AG04450 (cell line): ENCODE measurements around the gene MMP2. TPM values are rescaled to one million over a fixed set of nuclear protein-coding genes. Genes with fewer than 3 reads are reported as not detected.

Experiments
- CTCF ChIA-PET: fragments of 300-600, 350-600 bp; formaldehyde crosslinking; extraction: SDS; loops from one replicate; lab custom pipeline; 2022; ENCODE audit warnings: antibody characterized with exemption, inconsistent platforms; lab: Charles Lee
- POLR2A ChIA-PET: fragments of 350-600 bp; formaldehyde crosslinking; extraction: SDS; loops from one replicate; lab custom pipeline; 2021; ENCODE audit warnings: antibody characterized with exemption, inconsistent platforms; lab: Yijun Ruan, JAX
- DNase-seq: peaks from one replicate; pipeline ENCODE4 v3.0.0-alpha.2; 2011; ENCODE audit warnings: low read depth, low spot score
- H3K27ac ChIP-seq: one replicate; pipeline ENCODE4 v1.5.1; 2012; ENCODE audit warnings: low read depth, low read length, control low read depth
- H3K27me3 ChIP-seq: one replicate; pipeline ENCODE4 v1.6.0; 2012; ENCODE audit warnings: low read length; ENCODE audit not compliant: control insufficient read depth, insufficient read depth
- H3K4me3 ChIP-seq: 2 replicates; pipeline ENCODE4 v1.5.1; 2011; ENCODE audit warnings: mild to moderate bottlenecking, low read depth, low read length, control low read depth
- H3K9me3 ChIP-seq: 2 replicates; pipeline ENCODE4 v1.5.1; 2012; ENCODE audit warnings: low read length; ENCODE audit not compliant: control insufficient read depth, insufficient read depth
- polyA plus RNA-seq: library from polyadenylated mRNA; depleted of rRNA; stranded (reverse); fragments of >200 nt; gene quantifications from 2 replicates; pipeline ENCODE4 v1.2.3, GENCODE V29; 2011
- TF ChIP-seq, protein P1 (sequence below): IDR thresholded peaks from 2 replicates; pipeline ENCODE4 v1.5.1; 2011; ENCODE audit warnings: low read depth, low read length, control low read depth, inconsistent platforms

MMP2 gene
- polyA plus RNA-seq, 1 experiment, result 1,281 TPM

DNA sequence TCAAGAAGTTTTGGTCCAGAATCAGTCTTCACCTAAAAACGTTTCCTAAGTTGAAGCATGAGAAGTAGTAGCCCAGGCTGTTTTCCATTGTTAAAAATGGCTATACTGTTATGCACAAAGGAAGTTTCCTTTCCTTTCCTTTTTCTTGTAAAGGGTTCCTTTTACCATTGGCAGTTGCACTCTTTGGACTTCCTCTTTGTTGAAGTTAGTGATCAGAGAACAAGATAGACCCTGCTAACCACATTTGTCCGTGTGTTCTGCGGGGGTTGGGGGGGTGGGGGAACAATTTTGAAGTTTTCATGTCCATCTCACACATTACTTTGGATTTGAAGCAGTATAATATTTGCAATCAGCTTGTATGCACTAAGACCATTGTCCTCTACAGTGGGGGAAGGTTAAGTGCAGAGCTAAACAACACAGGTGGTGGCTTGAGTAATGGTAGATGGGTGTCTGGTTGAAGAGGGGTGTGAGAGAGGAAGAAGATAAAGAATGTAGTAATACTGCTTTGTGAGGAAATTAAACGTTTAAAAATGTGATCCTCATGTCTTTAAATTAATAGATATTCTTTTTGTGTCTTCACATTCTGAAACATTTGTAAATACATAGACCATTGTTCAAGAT is 31.3 kb downstream of the MMP2 start:
- H3K27me3 ChIP-seq, result no peaks in the 10 kb centered on the region
- no peak for DNase-seq
- H3K27ac ChIP-seq, result no peak overlapping the region
- TF ChIP-seq, protein P1, sequence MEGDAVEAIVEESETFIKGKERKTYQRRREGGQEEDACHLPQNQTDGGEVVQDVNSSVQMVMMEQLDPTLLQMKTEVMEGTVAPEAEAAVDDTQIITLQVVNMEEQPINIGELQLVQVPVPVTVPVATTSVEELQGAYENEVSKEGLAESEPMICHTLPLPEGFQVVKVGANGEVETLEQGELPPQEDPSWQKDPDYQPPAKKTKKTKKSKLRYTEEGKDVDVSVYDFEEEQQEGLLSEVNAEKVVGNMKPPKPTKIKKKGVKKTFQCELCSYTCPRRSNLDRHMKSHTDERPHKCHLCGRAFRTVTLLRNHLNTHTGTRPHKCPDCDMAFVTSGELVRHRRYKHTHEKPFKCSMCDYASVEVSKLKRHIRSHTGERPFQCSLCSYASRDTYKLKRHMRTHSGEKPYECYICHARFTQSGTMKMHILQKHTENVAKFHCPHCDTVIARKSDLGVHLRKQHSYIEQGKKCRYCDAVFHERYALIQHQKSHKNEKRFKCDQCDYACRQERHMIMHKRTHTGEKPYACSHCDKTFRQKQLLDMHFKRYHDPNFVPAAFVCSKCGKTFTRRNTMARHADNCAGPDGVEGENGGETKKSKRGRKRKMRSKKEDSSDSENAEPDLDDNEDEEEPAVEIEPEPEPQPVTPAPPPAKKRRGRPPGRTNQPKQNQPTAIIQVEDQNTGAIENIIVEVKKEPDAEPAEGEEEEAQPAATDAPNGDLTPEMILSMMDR, result no peak
- ChIA-PET CTCF (interaction anchor here (0.6 to 2.2 kb wide), 6 partner anchors 8 to 191 kb away, joined by 3 to 19 read pairs (median 4); no protein-coding TSS in a partner anchor), POLR2A (interaction anchor here (0.7 to 1.0 kb wide), 3 partner anchors 22 to 82 kb away, joined by 3 to 5 read pairs (median 3); no protein-coding TSS in a partner anchor)
- peak overlapping the region; percentile 70 for H3K4me3 ChIP-seq
- H3K9me3 ChIP-seq, result no peaks in the 10 kb centered on the region; the same call in 1 of the 2 replicates

DNA sequence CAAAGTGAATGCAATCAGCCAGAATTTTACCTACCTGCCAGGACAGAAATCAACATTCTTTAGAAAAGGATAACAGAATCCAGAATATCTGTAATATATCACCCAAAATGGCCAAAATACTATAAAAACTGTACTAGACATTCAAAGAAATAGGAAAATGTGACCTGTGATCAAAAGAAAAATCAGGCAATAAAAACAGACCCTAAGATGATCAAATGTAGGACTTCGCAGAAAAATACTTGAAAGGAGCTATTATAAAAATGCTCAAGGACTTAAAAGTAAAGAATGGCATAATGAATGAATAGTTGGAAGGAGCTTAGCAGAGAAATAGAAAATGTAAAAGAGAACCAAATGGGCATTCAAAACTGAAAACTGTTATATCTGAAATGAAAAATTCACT is 33.9 kb downstream of the MMP2 start:
- Histone ChIP-seq H3K27me3 (no peaks in the 10 kb centered on the region), H3K9me3 (no peaks in the 10 kb centered on the region; the same call in none of the 2 replicates), H3K4me3 (no peak overlapping the region), H3K27ac (no peak overlapping the region)
- ChIA-PET POLR2A (interaction anchor here (0.8 kb wide), 1 partner anchor 10 kb away, joined by 3 read pairs; no protein-coding TSS in a partner anchor), CTCF (interaction anchor here (0.6 to 4.3 kb wide), 6 partner anchors 11 to 1703 kb away, joined by 3 to 37 read pairs (median 3); no protein-coding TSS in a partner anchor)
- DNase-seq, result no peak
- TF ChIP-seq, protein P1, result no peak

DNA sequence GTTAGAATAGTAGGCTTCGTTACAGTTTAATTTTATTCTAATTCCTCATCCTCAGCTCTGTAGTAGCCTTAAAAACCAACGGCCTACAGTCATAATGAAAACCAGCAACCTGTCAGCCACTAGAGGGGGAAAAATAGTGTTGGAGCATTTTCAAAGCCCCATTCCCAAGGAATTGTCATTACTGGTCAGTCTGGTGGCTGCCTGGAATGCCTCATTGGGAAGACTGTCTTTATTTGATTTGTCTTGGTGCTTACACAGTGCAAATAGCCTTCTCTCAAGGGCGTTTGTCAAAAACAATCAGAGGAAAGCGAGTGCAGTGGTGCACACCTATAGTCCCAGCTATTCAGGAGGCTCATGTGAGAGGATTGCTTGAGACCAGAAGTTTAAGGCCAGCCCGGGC is 34.6 kb downstream of the MMP2 start:
- ChIA-PET POLR2A (interaction anchor here (1.5 kb wide), 1 partner anchor 11 kb away, joined by 5 read pairs; no protein-coding TSS in a partner anchor), CTCF (interaction anchor here (0.6 to 4.3 kb wide), 5 partner anchors 12 to 48 kb away, joined by 3 to 37 read pairs (median 3); no protein-coding TSS in a partner anchor)
- Histone ChIP-seq H3K4me3 (no peak overlapping the region), H3K27ac (no peak overlapping the region), H3K27me3 (no peaks in the 10 kb centered on the region), H3K9me3 (no peaks in the 10 kb centered on the region; the same call in none of the 2 replicates)
- TF ChIP-seq, protein P1, result peak; percentile 11; the same call in 1 of the 2 replicates
- no peak for DNase-seq

DNA sequence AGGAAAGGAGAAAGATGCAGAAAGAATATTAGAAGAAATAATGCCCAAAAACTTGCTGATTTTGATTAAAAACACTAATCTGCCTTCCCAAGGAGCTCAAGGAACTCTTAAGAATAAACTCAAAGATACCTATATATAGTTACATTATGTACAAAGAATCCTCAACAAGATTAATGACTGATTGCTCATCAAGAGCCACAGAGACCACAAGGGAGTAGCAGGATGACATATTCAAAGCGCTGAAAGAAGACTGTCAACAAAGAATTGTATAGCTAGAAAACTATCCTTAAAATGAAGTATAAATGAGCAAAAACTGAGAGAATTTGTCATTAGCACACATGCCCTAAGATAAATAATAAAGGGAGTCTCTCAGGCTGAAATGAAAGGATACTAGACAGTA is 36.1 kb downstream of the MMP2 start:
- Histone ChIP-seq H3K27ac (no peak overlapping the region), H3K9me3 (no peaks in the 10 kb centered on the region; the same call in 1 of the 2 replicates), H3K27me3 (no peaks in the 10 kb centered on the region), H3K4me3 (no peak overlapping the region)
- no peak for DNase-seq
- TF ChIP-seq, protein P1, result no peak
- CTCF ChIA-PET, result interaction anchor here (0.9 to 4.3 kb wide), 3 partner anchors 12 to 50 kb away, joined by 3 to 37 read pairs (median 3); no protein-coding TSS in a partner anchor
- POLR2A ChIA-PET, result interaction anchor here (0.6 to 1.5 kb wide), 3 partner anchors 13 to 43 kb away, joined by 3 to 7 read pairs (median 5); no protein-coding TSS in a partner anchor

DNA sequence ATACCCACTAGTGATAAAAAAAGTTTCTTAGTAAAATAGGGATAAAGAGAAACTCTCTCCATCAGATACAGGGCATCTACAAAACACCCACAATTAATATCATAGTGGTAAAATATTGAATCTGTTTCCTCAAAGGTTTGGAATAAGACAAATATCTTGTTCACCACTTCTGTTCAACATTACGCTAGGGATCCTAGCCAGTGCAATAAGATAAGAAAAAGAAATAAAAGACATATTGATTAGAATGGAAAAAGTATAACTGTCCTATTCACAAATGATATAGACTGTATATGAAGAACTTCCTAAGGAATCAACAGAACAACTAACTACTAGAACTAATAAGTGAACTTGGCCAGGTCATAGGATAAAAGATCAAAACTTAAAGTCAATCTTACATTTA is 42.8 kb downstream of the MMP2 start:
- TF ChIP-seq, protein P1, result no peak
- Histone ChIP-seq H3K27ac (no peak overlapping the region), H3K27me3 (no peaks in the 10 kb centered on the region), H3K4me3 (no peak overlapping the region), H3K9me3 (no peaks in the 10 kb centered on the region)
- ChIA-PET CTCF (no interaction called here), POLR2A (no interaction called here)
- DNase-seq, result no peak
